Fibroblast of skin of abdomen (primary cell): ENCODE data around the gene PHF21B.
"Not testable (repeated sequence)": the region's sequence is repeated elsewhere in the genome, so short reads cannot be mapped to it uniquely, and the experiment has no call there.

Experiments used
- DNase-seq: peaks from one replicate; pipeline ENCODE4 v3.0.0-alpha.2; 2013

Gene PHF21B

GRCh38 chr22:44916281-44917231, 93.2 kb downstream of the PHF21B start:
- no peak for DNase-seq

- DNase-seq = no peak
Measured at GRCh38 chr22:44915441-44915840, 94.4 kb downstream of the PHF21B start.

- no peak for DNase-seq
Measured at GRCh38 chr22:44914026-44914721, 95.6 kb downstream of the PHF21B start.

- no peak for DNase-seq
Measured at GRCh38 chr22:44913198-44913983, 96.4 kb downstream of the PHF21B start.

- no peak for DNase-seq
Measured at GRCh38 chr22:44909241-44909640, 100.6 kb downstream of the PHF21B start.

GRCh38 chr22:44907765-44908737, 101.8 kb downstream of the PHF21B start:
- DNase-seq = no peak

GRCh38 chr22:44906999-44907644, 102.7 kb downstream of the PHF21B start:
- no peak for DNase-seq

- DNase-seq = no peak
Measured at GRCh38 chr22:44906248-44906936, 103.4 kb downstream of the PHF21B start.

- not testable (repeated sequence) for DNase-seq
Measured at GRCh38 chr22:44904492-44905152, 105.2 kb downstream of the PHF21B start.

GRCh38 chr22:44903164-44903563, 106.6 kb downstream of the PHF21B start:
- DNase-seq = not testable (repeated sequence)

GRCh38 chr22:44901301-44901700, 108.5 kb downstream of the PHF21B start:
- DNase-seq = no peak

GRCh38 chr22:44898236-44898635, 111.6 kb downstream of the PHF21B start:
- no peak for DNase-seq

GRCh38 chr22:44895296-44896055, 114.3 kb downstream of the PHF21B start:
- no peak for DNase-seq

GRCh38 chr22:44894782-44895181, 115.0 kb downstream of the PHF21B start:
- no peak for DNase-seq

- DNase-seq = no peak
Measured at GRCh38 chr22:44894321-44894720, 115.5 kb downstream of the PHF21B start.

- no peak for DNase-seq
Measured at GRCh38 chr22:44893731-44894080, 116.1 kb downstream of the PHF21B start.

GRCh38 chr22:44892803-44893730, 116.7 kb downstream of the PHF21B start:
- no peak for DNase-seq

GRCh38 chr22:44892243-44892642, 117.6 kb downstream of the PHF21B start:
- no peak for DNase-seq
